ENCODE results near the gene GNAT3. TPM values are rescaled to one million over a fixed set of nuclear protein-coding genes. Genes with fewer than 3 reads are reported as not detected.

The GNAT3 gene
- total RNA-seq = not detected in 2 replicates

GRCh38 chr7:80511964-80512363 lies at the start of gene GNAT3:
Gene GNAT3 (minus strand): TSS chr7:80512064. CDS start chr7:80511926, 138 bp downstream.

Other genes with a start within 250 kb of the GNAT3 start
- 1.0 and 3.5 TPM in 2 replicates for gene CD36, start 126.6 kb upstream of the GNAT3 start, total RNA-seq

Measured in bronchial smooth muscle cell (primary cell).